ENCODE measurements around the gene CEP72. TPM values are rescaled to one million over a fixed set of nuclear protein-coding genes. Genes with fewer than 3 reads are reported as not detected.

CEP72 gene
- total RNA-seq, 1 donor from 2014 or later = 27.2 TPM

DNA sequence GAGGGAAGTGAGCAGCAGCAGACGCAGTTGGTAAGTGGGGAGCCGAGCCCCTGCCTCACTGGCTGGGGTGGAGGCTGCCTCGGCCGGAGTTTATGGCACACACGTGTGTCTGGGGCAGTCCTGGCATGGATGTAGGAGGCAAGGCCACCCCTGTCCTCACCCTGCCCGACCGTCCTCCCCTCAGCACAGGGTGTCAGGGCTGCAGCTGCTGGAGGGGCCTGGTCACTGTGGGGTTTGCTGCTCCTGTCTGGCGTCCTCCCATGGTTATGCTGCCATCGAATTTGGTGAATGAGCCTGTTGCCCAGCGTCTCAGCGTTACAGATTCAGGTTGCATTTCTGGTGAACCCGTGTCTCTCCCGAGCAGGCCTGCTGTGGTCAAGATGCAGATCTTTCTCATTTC lies 32.4 kb downstream of the CEP72 start:
- Mint-ChIP-seq H3K27ac (ENCODE audit: unreplicated experiment) (no peak overlapping the region), H3K9me3 (no peaks in the 10 kb centered on the region), H3K4me1 (no peaks in the 10 kb centered on the region), H3K36me3 (ENCODE audit: low read depth) (peaks cover 4% of the 10 kb centered on the region), H3K27me3 (ENCODE audit: low read depth) (no peaks in the 10 kb centered on the region), H3K4me3 (no peak overlapping the region)
- TF ChIP-seq CTCF (conservative IDR thresholded peaks at IDR 0.05) = no peak
- no peak for DNase-seq (ENCODE audit: low read depth, low spot score)

DNA sequence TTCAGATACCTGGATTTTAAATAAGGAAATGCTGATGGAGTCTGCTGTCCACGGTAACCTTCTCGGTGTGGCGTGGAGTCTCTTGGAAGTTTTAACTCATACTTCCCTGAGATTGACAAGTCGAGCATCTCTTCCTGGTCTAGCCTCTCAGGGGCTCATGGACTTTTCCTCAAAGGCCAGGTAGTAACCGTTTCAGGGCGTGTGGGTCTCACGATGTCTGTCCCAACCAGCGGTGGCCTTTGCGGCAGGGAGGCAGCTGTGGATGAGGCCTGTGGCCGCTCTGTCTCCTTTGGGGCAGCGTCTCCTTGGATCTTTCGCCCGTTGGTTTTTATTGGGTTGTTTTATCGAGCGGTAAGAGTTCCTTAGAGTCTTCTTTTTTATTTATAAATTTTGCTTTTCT lies 32.8 kb downstream of the CEP72 start:
- DNase-seq (ENCODE audit: low read depth, low spot score) = no peak
- H3K9me3 Mint-ChIP-seq = no peaks in the 10 kb centered on the region
- H3K36me3 Mint-ChIP-seq (ENCODE audit: low read depth) = peaks cover 4% of the 10 kb centered on the region
- H3K4me1 Mint-ChIP-seq = no peaks in the 10 kb centered on the region
- H3K27ac Mint-ChIP-seq (ENCODE audit: unreplicated experiment) = no peak overlapping the region
- no peaks in the 10 kb centered on the region for H3K27me3 Mint-ChIP-seq (ENCODE audit: low read depth)
- TF ChIP-seq CTCF (conservative IDR thresholded peaks at IDR 0.05) = no peak
- H3K4me3 Mint-ChIP-seq = no peak overlapping the region

DNA sequence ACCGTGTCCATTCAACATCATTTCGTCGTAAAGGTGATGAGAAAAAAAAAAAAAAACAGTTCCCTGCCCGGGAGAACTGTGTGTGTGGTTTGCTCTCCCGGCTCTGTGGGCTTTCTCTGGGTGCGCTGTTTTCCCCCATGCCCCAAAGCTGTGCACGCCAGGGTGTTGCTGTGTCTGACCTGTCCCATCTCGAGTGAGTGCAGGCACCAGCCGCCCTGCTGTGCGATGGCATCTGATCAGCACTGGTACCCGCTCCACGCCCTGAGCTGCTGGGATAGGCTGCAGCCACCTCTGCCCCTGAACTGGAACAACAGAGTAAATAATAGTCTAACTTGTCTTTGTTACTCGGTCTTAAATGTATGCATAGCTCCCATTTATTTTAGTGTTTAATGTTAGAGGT lies 33.3 kb downstream of the CEP72 start:
- no peaks in the 10 kb centered on the region for H3K4me1 Mint-ChIP-seq
- no peaks in the 10 kb centered on the region for H3K9me3 Mint-ChIP-seq
- peaks cover 4% of the 10 kb centered on the region for H3K36me3 Mint-ChIP-seq (ENCODE audit: low read depth)
- DNase-seq (ENCODE audit: low read depth, low spot score) = no peak
- TF ChIP-seq CTCF (conservative IDR thresholded peaks at IDR 0.05) = no peak
- H3K27ac Mint-ChIP-seq (ENCODE audit: unreplicated experiment) = no peak overlapping the region
- H3K4me3 Mint-ChIP-seq = no peak overlapping the region
- no peaks in the 10 kb centered on the region for H3K27me3 Mint-ChIP-seq (ENCODE audit: low read depth)

GRCh38 chr5:646396-647201 lies 34.5 kb downstream of the CEP72 start:
- no peak for DNase-seq (ENCODE audit: low read depth, low spot score)
- no peaks in the 10 kb centered on the region for H3K27me3 Mint-ChIP-seq (ENCODE audit: low read depth)
- H3K4me3 Mint-ChIP-seq = no peak overlapping the region
- no peak overlapping the region for H3K27ac Mint-ChIP-seq (ENCODE audit: unreplicated experiment)
- H3K4me1 Mint-ChIP-seq = no peaks in the 10 kb centered on the region
- peaks cover 4% of the 10 kb centered on the region for H3K36me3 Mint-ChIP-seq (ENCODE audit: low read depth)
- H3K9me3 Mint-ChIP-seq = no peaks in the 10 kb centered on the region
- no peak for TF ChIP-seq CTCF (conservative IDR thresholded peaks at IDR 0.05)

DNA sequence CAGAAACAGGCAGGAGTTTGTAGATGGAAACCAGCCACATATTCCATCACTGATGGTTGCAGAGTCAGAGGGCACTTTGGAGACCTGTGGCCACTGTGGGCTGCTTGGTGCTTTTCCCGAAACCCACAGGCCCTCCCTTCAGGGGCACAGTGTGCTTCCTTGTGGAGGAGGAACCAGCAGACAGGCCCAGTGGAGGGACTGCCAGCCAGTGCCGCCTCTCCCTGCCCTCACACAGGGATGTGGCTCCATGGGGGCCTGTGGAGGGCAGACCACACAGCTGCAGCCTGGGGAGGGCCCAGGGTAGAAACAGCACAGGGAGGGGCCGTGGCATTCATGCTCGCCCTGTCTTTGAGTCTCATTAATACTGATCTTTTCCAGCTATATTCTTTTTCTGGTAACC lies 35.2 kb downstream of the CEP72 start:
- DNase-seq (ENCODE audit: low read depth, low spot score) = no peak
- Mint-ChIP-seq H3K27me3 (ENCODE audit: low read depth) (no peaks in the 10 kb centered on the region), H3K27ac (ENCODE audit: unreplicated experiment) (no peak overlapping the region), H3K36me3 (ENCODE audit: low read depth) (peaks cover 5% of the 10 kb centered on the region), H3K4me3 (no peak overlapping the region), H3K4me1 (no peaks in the 10 kb centered on the region), H3K9me3 (no peaks in the 10 kb centered on the region)
- TF ChIP-seq CTCF (conservative IDR thresholded peaks at IDR 0.05) = no peak
